Endothelial cell of hepatic sinusoid (primary cell): ENCODE data around the gene SNCB.

ENCODE experiments used
- in situ Hi-C: cut with HindIII; loops from 2 replicates; pipeline ENCODE4 v1.10.0; 2017; ENCODE audit warnings: low sequenced_read_pairs

The SNCB gene

DNA sequence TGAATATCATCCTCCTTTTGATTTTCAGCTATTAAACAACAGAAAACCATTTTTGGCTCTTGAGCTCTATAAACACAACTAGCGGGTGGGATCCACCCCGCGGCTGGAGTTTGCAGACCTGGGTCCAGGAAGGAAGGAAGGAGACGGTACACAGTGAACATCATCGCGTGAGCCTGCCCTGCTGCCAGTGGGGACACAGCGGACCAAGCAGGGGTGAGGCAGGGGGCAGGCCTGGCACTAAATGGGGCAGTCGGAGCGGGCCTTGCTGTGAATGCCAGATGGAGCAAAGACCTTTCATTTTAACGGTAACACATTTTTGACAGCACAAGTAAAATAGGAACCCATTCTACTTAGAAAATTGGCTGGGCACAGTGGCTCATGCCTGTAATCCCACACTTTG is 31.3 kb upstream of the SNCB start:
- in situ Hi-C loops: no loop called here

DNA sequence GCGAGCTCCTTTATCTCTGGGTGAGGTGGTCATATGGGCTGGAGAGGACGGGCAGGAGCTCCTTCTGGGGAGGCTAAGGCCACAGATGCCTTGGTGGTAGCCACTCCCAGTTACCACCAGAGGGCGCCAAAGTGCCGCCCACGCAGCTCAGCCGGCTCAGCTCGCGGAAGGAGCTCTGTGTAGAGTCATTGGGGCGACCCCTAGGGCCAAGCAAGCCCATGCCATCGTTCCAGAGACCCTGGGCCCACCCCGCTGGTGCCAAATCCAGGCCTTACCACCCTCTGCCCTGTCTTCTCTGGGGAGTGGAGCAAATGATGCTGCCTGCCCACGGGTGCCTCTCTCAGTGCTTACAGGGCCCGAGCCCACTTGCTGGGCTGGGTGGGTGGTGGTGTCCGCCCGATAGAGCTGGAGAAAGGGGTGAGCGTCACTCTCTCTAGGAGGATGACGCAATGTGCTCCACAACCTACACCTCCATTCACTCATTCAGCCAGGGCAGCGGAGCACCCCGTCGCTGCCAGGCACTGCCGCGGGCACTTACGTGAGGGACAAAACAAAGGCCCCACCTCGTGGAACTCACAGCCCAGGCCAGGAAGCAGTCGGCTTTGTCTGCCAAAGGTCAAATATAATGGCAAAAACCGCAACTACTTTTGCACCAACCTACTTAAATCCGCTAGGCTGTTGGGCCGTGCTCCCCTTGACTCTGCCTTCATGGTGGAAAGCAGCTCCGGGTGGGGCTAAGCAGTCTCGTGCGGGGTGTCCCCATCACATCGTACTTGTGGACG is 30.7 kb upstream of the SNCB start:
- in situ Hi-C loops: no loop called here

DNA sequence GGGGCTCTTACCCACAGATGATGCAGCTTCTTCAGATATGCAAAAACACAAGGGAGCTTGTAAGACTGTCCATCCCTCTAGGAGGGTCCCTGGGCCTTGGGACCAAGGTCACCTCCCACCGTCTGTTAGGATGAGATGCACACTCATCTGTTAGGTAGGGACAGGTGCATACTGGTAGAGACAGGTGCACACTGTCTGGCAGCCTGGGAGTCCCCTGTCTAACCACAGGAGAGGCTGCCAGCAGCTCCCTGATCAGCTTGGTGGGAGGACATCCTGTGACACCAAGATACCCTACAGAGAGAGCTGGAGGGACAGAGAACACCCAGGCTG is 30.2 kb upstream of the SNCB start:
- in situ Hi-C loops: no loop called here

DNA sequence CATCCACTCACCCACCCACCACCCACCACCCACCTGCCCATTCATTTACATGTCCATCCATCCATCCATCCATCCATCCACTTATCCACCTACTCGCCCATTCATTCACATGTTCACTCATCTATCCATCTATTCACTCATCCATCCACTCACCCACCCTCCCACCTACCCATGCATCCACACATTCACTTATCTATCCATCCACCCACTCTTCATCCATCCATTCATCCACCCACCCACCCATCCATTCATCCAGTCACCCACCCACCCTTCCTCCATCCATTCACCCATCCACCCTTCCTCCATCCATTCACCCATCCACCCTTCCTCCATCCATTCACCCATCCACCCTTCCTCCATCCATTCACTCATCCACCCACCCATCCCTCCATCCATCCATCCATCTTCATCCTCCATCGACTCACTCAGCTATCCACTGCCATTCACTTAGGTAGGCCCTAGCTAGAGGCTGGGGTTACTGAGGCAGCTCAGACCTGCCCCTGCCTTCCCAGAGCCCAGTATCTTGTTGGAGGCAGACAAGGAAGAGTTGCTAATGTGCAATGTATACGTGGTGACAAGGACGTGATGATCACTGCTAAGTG is 29.6 kb upstream of the SNCB start:
- in situ Hi-C loops: no loop called here

DNA sequence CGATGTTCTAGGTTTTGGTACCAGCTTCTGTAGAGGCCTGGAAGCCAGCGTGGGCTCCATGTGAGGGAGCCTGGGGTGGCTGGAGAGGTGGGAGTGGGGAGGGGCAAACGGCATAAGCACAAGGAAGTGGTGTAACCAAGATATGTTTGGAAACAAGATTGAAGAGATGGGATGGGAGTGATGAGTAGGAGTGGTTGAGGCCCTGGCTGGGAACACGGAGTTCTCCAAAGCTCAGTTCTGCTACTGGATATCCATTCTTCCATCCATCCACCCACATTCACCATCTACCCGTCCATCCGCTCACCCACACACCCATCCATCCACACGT is 29.1 kb upstream of the SNCB start:
- in situ Hi-C loops: no loop called here

DNA sequence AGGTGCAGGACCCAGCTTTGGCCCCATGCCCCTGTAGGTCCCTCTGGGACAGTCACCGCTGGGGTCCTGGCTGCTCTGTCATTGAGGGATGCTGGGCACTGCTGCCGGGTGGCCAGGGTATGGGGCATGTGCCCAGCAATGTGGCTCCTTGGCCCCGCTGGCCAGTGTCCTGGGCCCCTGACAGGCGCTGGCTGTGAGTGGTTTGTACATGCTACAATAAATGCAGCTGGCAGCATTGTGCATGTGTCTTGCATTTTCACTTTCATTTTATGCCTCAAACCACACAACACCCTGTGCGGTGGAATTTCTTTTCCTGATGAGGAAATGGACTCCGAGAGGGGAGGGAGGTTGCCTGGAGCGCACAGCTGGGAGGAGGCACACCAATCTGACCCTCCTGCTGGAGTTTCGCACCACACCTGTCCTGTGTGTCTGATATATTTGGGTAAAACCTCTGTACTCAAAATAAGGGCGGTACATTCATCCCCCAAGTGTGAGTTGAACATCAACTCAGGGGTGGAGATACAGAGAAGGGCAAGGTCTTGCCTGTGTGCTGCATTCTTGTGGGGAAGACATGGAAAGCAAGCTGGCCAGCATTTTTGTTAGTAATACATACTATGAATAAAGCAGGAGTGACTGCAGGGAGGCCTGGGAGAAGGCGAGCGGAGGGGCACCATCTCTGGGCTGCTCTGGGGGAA is 28.6 kb upstream of the SNCB start:
- in situ Hi-C loops: no loop called here

DNA sequence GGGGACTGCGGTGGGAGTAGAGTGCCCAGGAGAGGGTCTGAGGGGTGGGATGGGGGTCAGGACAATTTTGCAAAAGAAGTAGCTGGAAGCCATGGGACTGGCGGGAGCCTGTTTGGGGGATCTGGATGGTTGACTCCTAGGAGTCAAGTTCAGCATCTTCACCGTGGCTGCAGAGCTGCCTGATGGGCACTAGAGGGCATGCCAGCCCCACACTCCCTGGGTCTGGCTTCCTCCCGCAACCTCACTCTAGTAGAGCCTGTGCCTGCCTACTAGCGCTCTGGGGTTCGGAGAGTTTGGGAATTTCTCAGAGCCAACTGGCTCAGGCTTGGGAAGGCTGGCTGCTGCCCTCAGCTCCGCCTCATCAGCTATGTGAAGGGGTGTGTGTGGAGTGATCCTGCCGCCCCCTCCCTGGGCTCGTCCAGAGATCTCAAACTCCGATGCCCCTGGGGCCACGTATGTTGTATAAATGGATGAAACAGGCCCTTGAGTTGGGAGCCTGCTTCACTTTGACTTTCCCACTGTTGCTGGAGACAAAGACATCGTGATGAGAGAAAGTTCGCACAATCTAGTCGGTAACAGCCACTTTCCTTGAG is 27.8 kb upstream of the SNCB start:
- in situ Hi-C loops: no loop called here

DNA sequence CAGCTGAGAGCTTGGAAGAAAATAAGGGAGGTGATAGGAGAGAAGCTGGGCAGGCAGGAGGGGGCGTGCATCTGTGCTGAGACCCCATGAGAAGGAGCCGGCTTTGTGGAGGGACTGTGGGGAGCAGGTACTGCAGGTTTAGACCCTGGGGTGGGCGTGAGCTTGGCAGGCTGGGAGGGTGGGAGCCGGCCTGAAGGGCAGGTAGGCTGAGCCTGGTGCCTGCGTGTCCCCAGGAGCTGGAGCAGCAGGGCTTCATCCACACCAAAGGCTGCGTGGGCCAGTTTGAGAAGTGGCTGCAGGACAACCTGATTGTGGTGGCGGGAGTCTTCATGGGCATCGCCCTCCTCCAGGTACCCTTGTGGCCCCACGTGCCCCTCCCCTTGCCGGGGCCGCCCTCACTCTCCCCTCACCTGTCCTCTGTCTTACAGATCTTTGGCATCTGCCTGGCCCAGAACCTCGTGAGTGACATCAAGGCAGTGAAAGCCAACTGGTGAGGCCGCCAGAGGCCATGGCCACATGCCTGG is 26.2 kb upstream of the SNCB start:
- in situ Hi-C loops: no loop called here

DNA sequence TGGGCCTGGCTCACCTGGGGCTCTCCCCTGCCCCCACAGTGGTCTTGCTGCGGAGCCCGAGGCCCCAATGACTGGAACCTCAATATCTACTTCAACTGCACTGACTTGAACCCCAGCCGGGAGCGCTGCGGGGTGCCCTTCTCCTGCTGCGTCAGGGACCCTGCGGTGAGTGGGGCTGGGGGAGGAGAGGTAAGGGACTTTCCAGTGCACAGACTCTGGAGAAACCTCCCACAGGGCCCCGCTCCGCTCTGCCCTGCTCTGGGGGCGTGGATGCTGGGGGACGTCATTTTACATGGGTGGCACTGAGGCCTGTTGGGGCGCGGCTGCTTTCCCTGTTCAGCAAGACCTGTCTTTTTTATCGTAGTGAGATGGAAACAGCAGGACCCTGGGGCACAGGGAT is 24.5 kb upstream of the SNCB start:
- in situ Hi-C loops: no loop called here

DNA sequence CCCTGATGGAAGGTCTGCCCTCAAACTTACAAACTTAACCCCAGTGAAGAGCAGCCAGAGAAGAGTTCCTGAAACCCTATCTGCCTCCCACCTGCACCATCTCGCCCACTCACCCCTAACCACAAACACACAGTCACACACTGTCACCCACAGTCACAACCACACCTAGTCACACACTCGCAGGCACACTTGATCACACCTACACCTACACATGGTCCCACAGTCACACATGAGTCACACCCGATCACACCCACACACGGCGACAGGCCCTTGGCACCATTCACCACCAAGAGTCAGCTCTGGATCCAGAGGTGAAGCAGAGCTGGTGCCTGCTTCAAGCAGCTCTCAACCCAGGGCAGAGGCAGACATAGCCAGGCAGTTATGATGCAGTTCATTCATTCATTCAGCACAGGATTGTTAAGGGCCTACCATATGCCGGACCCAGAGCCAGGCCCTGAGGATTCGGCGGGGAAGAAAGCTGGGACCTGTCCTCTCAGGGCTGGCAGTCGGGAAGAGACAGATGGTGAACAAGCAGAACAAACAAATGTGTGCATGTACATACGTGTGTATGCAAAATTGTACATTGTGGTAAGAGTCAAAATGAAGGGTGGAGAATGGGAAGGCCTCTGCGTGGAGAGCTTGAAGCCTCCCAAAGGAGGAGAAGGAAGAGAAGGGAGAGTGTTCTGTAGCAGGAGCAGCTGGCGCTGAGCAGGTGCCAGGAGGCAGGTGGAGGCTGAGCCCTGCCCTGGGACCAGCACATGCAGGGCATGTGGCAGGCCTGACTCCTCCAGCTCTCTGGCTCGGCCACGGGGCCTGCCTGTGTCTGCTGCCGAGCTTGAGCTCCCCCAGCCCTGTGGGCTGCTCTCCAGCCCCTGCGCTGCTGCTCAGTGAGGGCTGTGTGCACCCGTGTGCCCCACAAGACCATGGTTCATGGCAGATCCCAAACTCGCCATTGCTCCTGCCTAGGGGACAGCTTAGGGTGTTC is 23.4 kb upstream of the SNCB start:
- in situ Hi-C loops: no loop called here

DNA sequence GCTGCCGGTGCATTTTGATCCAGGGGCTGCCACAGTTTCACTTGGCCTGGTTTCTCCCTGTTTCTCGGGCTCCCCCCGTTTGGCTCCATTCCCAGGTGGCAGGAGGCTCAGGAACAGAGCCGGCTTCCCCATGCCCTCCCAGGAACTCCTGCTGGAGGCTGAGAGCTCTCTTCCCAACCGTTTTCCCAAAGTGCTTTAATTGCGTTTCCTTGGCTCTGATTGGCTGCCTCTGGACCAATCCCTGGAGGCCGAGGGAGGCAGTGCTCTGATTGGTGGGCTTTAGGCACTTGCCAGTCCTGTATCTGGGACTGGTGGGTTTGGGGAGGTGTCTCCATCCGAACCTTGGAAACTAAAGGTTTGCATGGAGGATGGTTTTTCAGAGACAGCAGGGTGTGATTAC is 21.8 kb upstream of the SNCB start:
- in situ Hi-C loops: no loop called here

DNA sequence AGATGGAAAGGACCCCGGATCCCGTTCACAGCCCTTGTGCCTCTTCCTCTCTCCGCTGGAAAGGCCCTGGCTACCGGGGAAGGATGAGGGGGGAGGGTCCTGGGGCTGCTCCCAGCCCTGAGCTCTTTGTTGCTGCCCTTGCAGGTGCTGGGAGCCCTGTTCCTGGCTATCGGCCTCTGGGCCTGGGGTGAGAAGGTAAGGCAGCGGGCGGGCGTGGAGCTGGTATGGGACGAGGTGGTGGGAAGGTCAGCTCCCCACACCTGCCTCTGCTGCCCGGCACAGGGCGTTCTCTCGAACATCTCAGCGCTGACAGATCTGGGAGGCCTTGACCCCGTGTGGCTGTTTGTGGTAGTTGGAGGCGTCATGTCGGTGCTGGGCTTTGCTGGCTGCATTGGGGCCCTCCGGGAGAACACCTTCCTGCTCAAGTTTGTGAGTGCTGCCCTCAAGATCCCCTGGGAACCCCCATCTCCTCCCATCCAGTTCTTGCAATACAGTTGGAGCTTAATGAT is 21.2 kb upstream of the SNCB start:
- in situ Hi-C loops: no loop called here

DNA sequence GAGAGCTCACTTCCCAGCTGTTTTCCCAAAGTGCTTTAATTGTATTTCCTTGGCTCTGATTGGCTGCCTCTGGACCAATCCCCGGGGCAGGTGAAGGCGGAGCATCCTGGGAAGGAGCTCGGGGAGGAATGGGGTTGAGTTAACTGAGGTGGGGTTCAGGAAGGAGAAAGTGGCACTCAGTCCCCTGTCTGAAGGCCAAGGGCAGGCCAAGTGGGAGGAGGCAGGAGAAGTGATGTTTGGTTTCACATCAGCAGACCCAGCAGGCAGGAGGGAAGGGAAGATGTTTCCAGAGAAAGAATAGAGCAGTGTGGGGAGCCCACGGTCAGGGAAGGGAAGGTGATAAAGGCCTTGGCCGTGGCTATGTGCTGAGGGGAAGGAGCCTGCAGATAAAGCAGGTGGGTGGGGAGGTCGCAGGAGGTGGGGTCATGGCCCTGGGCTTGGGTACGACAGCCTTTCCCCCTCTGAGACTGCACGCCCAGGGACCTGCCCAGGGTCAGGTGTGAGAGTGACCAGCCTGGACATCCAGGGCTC is 20.1 kb upstream of the SNCB start:
- in situ Hi-C loops: no loop called here

DNA sequence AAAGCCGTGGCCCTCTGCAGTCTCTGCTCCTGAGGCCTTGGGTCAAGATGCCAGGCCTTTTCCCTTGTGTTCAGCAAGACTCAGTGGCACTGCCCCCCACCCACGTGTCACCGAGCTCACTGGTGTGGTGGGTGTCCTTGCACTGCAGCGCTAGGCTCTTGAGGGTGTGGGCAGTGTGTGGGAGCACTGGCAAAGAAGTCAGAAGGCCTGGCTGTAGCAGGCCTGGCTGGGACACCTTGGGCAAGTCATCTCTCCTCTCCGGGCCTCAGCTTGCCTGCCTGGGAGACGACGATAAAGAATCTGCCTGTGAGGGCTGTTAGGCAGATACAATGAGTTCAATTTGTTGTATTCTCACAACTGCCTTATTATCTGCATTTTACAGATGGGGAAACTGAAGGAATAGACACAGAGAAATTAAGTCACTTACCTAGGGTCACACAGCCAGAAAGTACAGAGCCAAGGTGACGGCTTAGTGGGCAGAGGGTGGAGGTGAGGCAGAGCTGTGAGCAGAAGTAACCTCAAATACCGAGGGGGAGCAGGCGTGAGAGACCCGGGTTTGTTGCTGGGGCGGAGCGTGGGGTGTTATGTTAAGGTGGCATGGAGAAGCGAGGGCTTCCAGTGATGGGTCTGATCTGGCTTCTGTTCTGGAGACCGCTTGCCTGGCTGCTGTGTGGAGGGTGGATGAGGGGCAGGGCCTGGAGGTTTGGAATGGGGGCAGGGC is 18.3 kb upstream of the SNCB start:
- in situ Hi-C loops: no loop called here

DNA sequence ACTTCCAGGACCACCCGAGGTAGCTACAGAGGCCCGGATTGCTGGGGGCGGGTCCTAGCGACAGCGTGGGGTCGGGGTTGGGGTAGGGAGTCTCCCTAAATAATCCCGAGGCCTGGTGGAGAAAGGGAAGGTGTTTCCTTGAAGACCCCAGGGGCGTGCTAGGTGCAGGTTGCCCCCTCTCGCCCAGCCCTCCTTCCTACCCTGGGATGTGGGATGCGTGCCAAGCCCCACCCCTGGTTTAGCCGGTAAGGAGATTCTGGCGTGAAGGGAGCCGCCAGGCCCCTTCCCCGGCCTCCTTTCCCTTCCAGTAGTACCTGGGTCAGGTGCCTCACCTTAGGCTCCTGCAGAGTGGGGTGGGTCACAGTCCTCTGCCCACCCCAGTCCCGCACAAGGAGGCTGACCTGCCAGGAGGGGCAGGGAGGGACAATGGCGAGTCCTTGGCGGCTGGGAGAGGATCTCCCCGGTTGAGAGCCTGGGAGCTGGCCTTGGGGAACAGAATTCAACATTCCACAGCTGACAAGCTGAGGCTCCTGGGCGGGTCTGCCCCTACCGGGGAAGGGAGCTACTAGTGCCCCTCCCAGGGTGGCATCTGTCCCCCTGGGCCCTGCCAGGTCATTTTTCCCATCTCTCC is 17.6 kb upstream of the SNCB start:
- in situ Hi-C loops: no loop called here

DNA sequence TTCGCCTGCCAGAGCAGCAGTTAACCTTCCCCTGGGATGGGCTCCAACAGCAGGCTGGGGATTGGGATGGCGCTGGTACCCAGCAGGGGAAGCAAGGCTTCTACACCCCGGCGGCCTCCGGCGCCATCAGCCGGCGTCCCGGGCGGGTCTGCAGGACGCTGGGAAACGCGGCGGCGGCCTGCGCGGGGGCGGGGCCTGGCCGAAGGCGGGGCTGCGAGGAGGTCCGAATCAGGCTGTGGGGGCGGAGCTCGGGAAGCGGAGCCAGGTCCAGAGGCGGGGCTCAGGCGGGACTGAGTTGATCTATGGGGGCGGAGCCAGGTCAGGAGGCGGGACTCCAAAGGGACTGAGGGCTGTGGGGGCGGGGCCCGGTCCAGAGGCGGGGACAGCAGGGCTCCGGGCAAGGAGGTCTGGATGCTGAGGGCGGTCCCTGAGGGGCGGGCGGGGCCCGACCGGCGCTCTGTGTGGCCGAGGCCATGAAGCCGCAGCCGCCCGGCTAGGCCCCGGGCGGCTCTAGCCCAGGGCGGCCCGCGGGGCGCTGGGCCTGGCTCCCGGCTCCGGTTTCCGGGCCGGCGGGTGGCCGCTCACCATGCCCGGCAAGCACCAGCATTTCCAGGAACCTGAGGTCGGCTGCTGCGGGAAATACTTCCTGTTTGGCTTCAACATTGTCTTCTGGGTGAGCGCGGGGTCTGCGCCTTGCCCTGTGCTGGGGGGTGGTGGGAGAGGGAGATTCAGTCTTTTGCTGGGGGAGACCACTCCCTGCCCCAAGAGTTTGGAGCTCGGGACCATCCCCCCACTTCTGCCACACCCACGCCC is 16.9 kb upstream of the SNCB start, which contains the start of gene TSPAN17:
TSPAN17 (plus strand) TSS at position 455 of the 813 bp plus-strand sequence; CDS start at position 587, 132 bp downstream.
- in situ Hi-C loops: no loop called here

DNA sequence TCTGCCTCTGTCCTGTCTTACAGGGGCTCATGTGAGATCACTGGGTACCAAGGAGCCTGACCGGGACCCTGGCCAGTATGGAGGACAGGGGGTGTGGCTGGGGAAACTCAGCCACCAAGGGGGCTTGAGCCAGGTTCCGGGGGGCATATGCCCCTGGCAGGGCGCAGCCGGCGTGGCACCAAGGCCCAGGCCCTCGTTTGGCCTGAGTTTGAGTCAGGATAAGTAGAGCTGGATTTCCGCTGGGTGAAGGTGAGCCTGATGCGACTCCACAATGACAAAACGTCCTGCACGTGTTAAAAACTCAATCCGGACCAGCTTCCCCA is 16.3 kb upstream of the SNCB start:
- in situ Hi-C loops: no loop called here

DNA sequence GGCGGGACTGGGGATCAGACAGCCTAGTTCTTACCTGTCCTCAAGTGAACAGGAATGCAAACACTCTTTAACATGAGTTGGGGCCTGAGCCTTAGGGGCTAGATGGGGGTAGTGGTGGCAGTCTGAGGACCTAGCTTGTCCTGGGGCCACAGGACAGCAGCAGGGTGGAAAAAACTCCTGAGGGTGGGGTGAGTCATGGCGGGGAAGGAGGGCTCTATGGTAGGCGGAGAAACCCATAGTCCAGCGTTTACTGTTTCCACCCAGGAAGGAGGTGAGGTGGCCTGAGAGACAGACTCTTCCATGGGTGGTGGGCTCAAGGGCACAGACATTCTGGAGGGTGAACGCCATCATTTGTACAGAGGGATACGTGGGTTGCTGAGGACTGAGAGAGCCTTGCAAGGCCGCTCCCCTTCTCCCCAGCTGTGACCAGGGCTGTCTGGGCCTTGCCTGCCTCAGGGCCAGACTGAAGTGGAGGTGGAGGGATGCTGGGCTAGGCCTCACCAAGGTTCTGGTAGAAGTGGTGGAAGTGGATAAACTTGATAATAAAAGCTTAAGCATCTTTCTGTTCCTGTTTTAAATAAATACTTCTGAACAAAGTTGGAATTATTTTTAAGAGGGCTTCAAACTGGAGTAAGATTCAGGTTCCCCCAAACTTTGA is 15.8 kb upstream of the SNCB start:
- in situ Hi-C loops: no loop called here
